ENCODE measurements around the gene MS4A18.
"Not testable (repeated sequence)": the region's sequence is repeated elsewhere in the genome, so short reads cannot be mapped to it uniquely, and the experiment has no call there.

The MS4A18 gene

GRCh38 chr11:60747359-60747873 is 22.9 kb downstream of the MS4A18 start:
- H3K27ac Mint-ChIP-seq: no peak overlapping the region
- peaks cover 40 to 70% of the 10 kb centered on the region in 2 donors for H3K27me3 Mint-ChIP-seq
- H3K4me3 Mint-ChIP-seq: no peak overlapping the region
- DNase-seq (no peak), ATAC-seq (replicated peaks) (no peak)
- no peaks in the 10 kb centered on the region for H3K9me3 Mint-ChIP-seq
- no peaks in the 10 kb centered on the region for H3K4me1 Mint-ChIP-seq (ENCODE audit: low read depth in 2 of 2)
- peaks cover 6% of the 10 kb centered on the region for H3K36me3 Mint-ChIP-seq (ENCODE audit: insufficient read depth)

- Mint-ChIP-seq H3K27me3 (peaks cover 45 to 73% of the 10 kb centered on the region in 2 donors), H3K4me3 (no peak overlapping the region), H3K27ac (no peak overlapping the region), H3K36me3 (ENCODE audit: insufficient read depth) (peaks cover 6% of the 10 kb centered on the region), H3K9me3 (no peaks in the 10 kb centered on the region), H3K4me1 (ENCODE audit: low read depth in 2 of 2) (no peaks in the 10 kb centered on the region)
- DNase-seq (no peak), ATAC-seq (replicated peaks) (no peak)
Observed at GRCh38 chr11:60748225-60748624, 23.7 kb downstream of the MS4A18 start.

GRCh38 chr11:60748821-60749220 is 24.3 kb downstream of the MS4A18 start:
- no peak for ATAC-seq (replicated peaks)
- Mint-ChIP-seq H3K4me3 (no peak overlapping the region), H3K4me1 (ENCODE audit: low read depth in 2 of 2) (no peaks in the 10 kb centered on the region), H3K27ac (no peak overlapping the region), H3K9me3 (no peaks in the 10 kb centered on the region), H3K27me3 (peaks cover 45 to 72% of the 10 kb centered on the region in 2 donors), H3K36me3 (ENCODE audit: insufficient read depth) (peaks cover 6% of the 10 kb centered on the region)
- no peak for DNase-seq

GRCh38 chr11:60750911-60751310 is 26.4 kb downstream of the MS4A18 start:
- no peak for DNase-seq
- Mint-ChIP-seq H3K27me3 (peaks cover 38 to 67% of the 10 kb centered on the region in 2 donors), H3K4me3 (no peak overlapping the region), H3K4me1 (ENCODE audit: low read depth in 2 of 2) (no peaks in the 10 kb centered on the region), H3K9me3 (no peaks in the 10 kb centered on the region), H3K36me3 (ENCODE audit: insufficient read depth) (peaks cover 6% of the 10 kb centered on the region), H3K27ac (no peak overlapping the region)
- ATAC-seq (replicated peaks): no peak

GRCh38 chr11:60753309-60753708 is 28.8 kb downstream of the MS4A18 start:
- no peak for DNase-seq
- Mint-ChIP-seq H3K9me3 (no peaks in the 10 kb centered on the region), H3K36me3 (ENCODE audit: insufficient read depth) (peaks cover 6% of the 10 kb centered on the region), H3K27ac (no peak overlapping the region), H3K4me3 (no peak overlapping the region), H3K27me3 (peaks cover 46 to 84% of the 10 kb centered on the region in 2 donors), H3K4me1 (ENCODE audit: low read depth in 2 of 2) (no peaks in the 10 kb centered on the region)
- no peak for ATAC-seq (replicated peaks)

- Mint-ChIP-seq H3K36me3 (ENCODE audit: insufficient read depth) (peaks cover 6% of the 10 kb centered on the region), H3K9me3 (no peaks in the 10 kb centered on the region), H3K27ac (no peak overlapping the region), H3K4me3 (no peak overlapping the region), H3K4me1 (ENCODE audit: low read depth in 2 of 2) (no peaks in the 10 kb centered on the region), H3K27me3 (peaks cover 62 to 87% of the 10 kb centered on the region in 2 donors)
- DNase-seq (no peak), ATAC-seq (replicated peaks) (no peak)
Observed at GRCh38 chr11:60754887-60755286, 30.4 kb downstream of the MS4A18 start.

- Mint-ChIP-seq H3K27ac (no peak within 1 kb of the TSS), H3K4me3 (no peak within 1 kb of the TSS), H3K9me3 (no peaks in the 10 kb centered on the region), H3K4me1 (ENCODE audit: low read depth in 2 of 2) (no peaks in the 10 kb centered on the region), H3K36me3 (ENCODE audit: insufficient read depth) (peaks cover 3% of the 10 kb centered on the region), H3K27me3 (peaks cover 67 to 87% of the 10 kb centered on the region in 2 donors)
- ATAC-seq (replicated peaks): no peak
- no peak for DNase-seq
Observed at GRCh38 chr11:60756307-60757032, 31.9 kb downstream of the MS4A18 start, which contains the start of gene MS4A15. Gene MS4A15, plus strand, starts transcription at chr11:60756867. Its CDS starts 6,867 bp downstream, at chr11:60763734.

- H3K27me3 Mint-ChIP-seq: peaks cover 61 to 85% of the 10 kb centered on the region in 2 donors
- H3K4me3 Mint-ChIP-seq: no peak overlapping the region
- H3K4me1 Mint-ChIP-seq (ENCODE audit: low read depth in 2 of 2): no peaks in the 10 kb centered on the region
- no peaks in the 10 kb centered on the region for H3K9me3 Mint-ChIP-seq
- no peak overlapping the region for H3K27ac Mint-ChIP-seq
- DNase-seq (no peak), ATAC-seq (replicated peaks) (no peak)
- H3K36me3 Mint-ChIP-seq (ENCODE audit: insufficient read depth): no peaks in the 10 kb centered on the region
Observed at GRCh38 chr11:60757231-60757800, 32.8 kb downstream of the MS4A18 start.

GRCh38 chr11:60758671-60759070 is 34.2 kb downstream of the MS4A18 start:
- peaks cover 56 to 84% of the 10 kb centered on the region in 2 donors for H3K27me3 Mint-ChIP-seq
- H3K9me3 Mint-ChIP-seq; H3K4me3 Mint-ChIP-seq; ATAC-seq (replicated peaks); H3K36me3 Mint-ChIP-seq (ENCODE audit: insufficient read depth); H3K4me1 Mint-ChIP-seq (ENCODE audit: low read depth in 2 of 2); H3K27ac Mint-ChIP-seq; DNase-seq: not testable (repeated sequence)

- H3K36me3 Mint-ChIP-seq (ENCODE audit: insufficient read depth); ATAC-seq (replicated peaks); H3K9me3 Mint-ChIP-seq; H3K4me1 Mint-ChIP-seq (ENCODE audit: low read depth in 2 of 2); DNase-seq; H3K27ac Mint-ChIP-seq; H3K4me3 Mint-ChIP-seq: not testable (repeated sequence)
- peaks cover 56 to 94% of the 10 kb centered on the region in 2 donors for H3K27me3 Mint-ChIP-seq
Observed at GRCh38 chr11:60759438-60760225, 35.1 kb downstream of the MS4A18 start.

- DNase-seq: no peak
- Mint-ChIP-seq H3K36me3 (ENCODE audit: insufficient read depth) (no peaks in the 10 kb centered on the region), H3K4me1 (ENCODE audit: low read depth in 2 of 2) (no peaks in the 10 kb centered on the region), H3K4me3 (no peak overlapping the region), H3K27ac (no peak overlapping the region), H3K9me3 (no peaks in the 10 kb centered on the region), H3K27me3 (peaks cover 54 to 96% of the 10 kb centered on the region in 2 donors)
- no peak for ATAC-seq (replicated peaks)
Observed at GRCh38 chr11:60761436-60762190, 37.1 kb downstream of the MS4A18 start.

GRCh38 chr11:60762851-60763691 is 38.6 kb downstream of the MS4A18 start:
- ATAC-seq (replicated peaks) (no peak), DNase-seq (no peak)
- Mint-ChIP-seq H3K36me3 (ENCODE audit: insufficient read depth) (no peaks in the 10 kb centered on the region), H3K4me3 (no peak overlapping the region), H3K9me3 (no peaks in the 10 kb centered on the region), H3K27me3 (peaks cover 55 to 91% of the 10 kb centered on the region in 2 donors), H3K4me1 (ENCODE audit: low read depth in 2 of 2) (no peaks in the 10 kb centered on the region), H3K27ac (no peak overlapping the region)

All from effector memory CD8-positive, alpha-beta T cell (primary cell).